Frontal cortex (tissue), 4 donors: ENCODE results near the gene PTP4A1. TPM values are rescaled to one million over a fixed set of nuclear protein-coding genes. Genes with fewer than 3 reads are reported as not detected.
"Not testable (repeated sequence)": the region's sequence is repeated elsewhere in the genome, so short reads cannot be mapped to it uniquely, and the experiment has no call there.

Experiments
- DNase-seq, 2 donors: peaks; one replicate each; pipeline ENCODE4 v3.0.0; 2012; ENCODE audit warnings: low spot score in 2 of 2
- FAIRE-seq: peaks from 2 replicates; lab custom pipeline; 2012; peaks lifted over from hg19 to GRCh38; lab: Jason Lieb, UNC
- total RNA-seq: library from RNA; depleted of rRNA; stranded (reverse); fragments of >200 nt; gene quantifications from one replicate; pipeline ENCODE4 v1.2.3, GENCODE V29; 2014
- donor health status: control.
- donor health status: control.
- donor health status: control.

Gene PTP4A1
- total RNA-seq, 1 donor from 2014 or later, result 75.4 TPM

GRCh38 chr6:63579937-63580703, 7.8 kb downstream of the PTP4A1 start:
- DNase-seq, result no peak

GRCh38 chr6:63580704-63580961, 8.4 kb downstream of the PTP4A1 start:
- DNase-seq (no peak), FAIRE-seq (no peak)

More at GRCh38 chr6:63579937-63580703, 7.8 kb downstream of the PTP4A1 start:
- no peak for FAIRE-seq

GRCh38 chr6:63581355-63582013, 9.2 kb downstream of the PTP4A1 start:
- FAIRE-seq, result peak; percentile 26
- no peak for DNase-seq

- FAIRE-seq, result no peak
These were observed 10.4 kb downstream of the PTP4A1 start for GRCh38 chr6:63582579-63583231.

GRCh38 chr6:63584125-63584514, 11.8 kb downstream of the PTP4A1 start:
- no peak for FAIRE-seq
- DNase-seq, result no peak

More at GRCh38 chr6:63582579-63583231, 10.4 kb downstream of the PTP4A1 start:
- no peak for DNase-seq

- FAIRE-seq, result no peak
- DNase-seq, result no peak
These were observed 12.3 kb downstream of the PTP4A1 start for GRCh38 chr6:63584566-63584965.

GRCh38 chr6:63585652-63586051, 13.4 kb downstream of the PTP4A1 start:
- DNase-seq, FAIRE-seq: not testable (repeated sequence)

GRCh38 chr6:63589952-63590411, 17.7 kb downstream of the PTP4A1 start:
- DNase-seq (no peak), FAIRE-seq (no peak)

GRCh38 chr6:63592886-63593285, 20.6 kb downstream of the PTP4A1 start:
- FAIRE-seq (no peak), DNase-seq (no peak)

- DNase-seq, result no peak
- FAIRE-seq, result peak; percentile 19
These were observed 25.1 kb downstream of the PTP4A1 start for GRCh38 chr6:63597141-63598048.

- FAIRE-seq (no peak), DNase-seq (peak; percentile 47 to 56)
These were observed 26.1 kb downstream of the PTP4A1 start for GRCh38 chr6:63598049-63599036.

GRCh38 chr6:63599243-63599642, 27.0 kb downstream of the PTP4A1 start:
- FAIRE-seq (no peak), DNase-seq (no peak)

GRCh38 chr6:63600136-63600535, 27.9 kb downstream of the PTP4A1 start:
- FAIRE-seq (no peak), DNase-seq (no peak)

- FAIRE-seq, result no peak
- no peak for DNase-seq
These were observed 37.0 kb downstream of the PTP4A1 start for GRCh38 chr6:63609231-63609630.

GRCh38 chr6:63610944-63611343, 38.7 kb downstream of the PTP4A1 start:
- FAIRE-seq, result no peak

GRCh38 chr6:63611560-63611959, 39.3 kb downstream of the PTP4A1 start:
- peak; percentile 71 for FAIRE-seq
- no peak for DNase-seq

More at GRCh38 chr6:63610944-63611343, 38.7 kb downstream of the PTP4A1 start:
- DNase-seq, result no peak

GRCh38 chr6:63615590-63615989, 43.3 kb downstream of the PTP4A1 start:
- DNase-seq, result no peak
- no peak for FAIRE-seq
